GM12891 (cell line): ENCODE data around the gene SEMA4D.
A peak's percentile ranks its signal among the peaks of the same experiment; 100 is the strongest.

Experiments
- DNase-seq: peaks from one replicate; pipeline ENCODE4 v3.0.0; 2011; ENCODE audit warnings: low spot score; ENCODE audit not compliant: insufficient read length
- FAIRE-seq: peaks from 2 replicates; lab custom pipeline; 2011; peaks lifted over from hg19 to GRCh38; lab: Jason Lieb, UNC
- PAX5 ChIP-seq: IDR thresholded peaks from 2 replicates; pipeline ENCODE4 v1.6.1; 2011; ENCODE audit warnings: low read length, moderate library complexity, mild to moderate bottlenecking; ENCODE audit not compliant: insufficient read depth, severe bottlenecking
- POLR2A ChIP-seq: IDR thresholded peaks from 2 replicates; pipeline ENCODE4 v1.6.1; 2011; ENCODE audit warnings: low read depth, low read length, control low read depth
- POLR2AphosphoS5 ChIP-seq: IDR thresholded peaks from 2 replicates; pipeline ENCODE4 v1.6.1; 2011; ENCODE audit warnings: low read depth, low read length, control low read depth
- POU2F2 ChIP-seq: IDR thresholded peaks from 2 replicates; pipeline ENCODE4 v1.6.1; 2011; ENCODE audit warnings: low read depth, mild to moderate bottlenecking, control low read depth, low read length, moderate library complexity
- SPI1 ChIP-seq: IDR thresholded peaks from 2 replicates; pipeline ENCODE4 v1.6.1; 2011; ENCODE audit warnings: low read depth, low read length, control low read depth
- TAF1 ChIP-seq: IDR thresholded peaks from 2 replicates; pipeline ENCODE4 v1.6.1; 2011; ENCODE audit warnings: low read depth, low read length, control low read depth

SEMA4D gene

GRCh38 chr9:89461265-89461664, 36.6 kb downstream of the SEMA4D start:
- FAIRE-seq (no peak), DNase-seq (no peak)
- TF ChIP-seq POLR2A (no peak), POU2F2 (no peak), PAX5 (no peak), POLR2AphosphoS5 (no peak), SPI1 (no peak), TAF1 (no peak)

- no peak for DNase-seq
- no peak for TF ChIP-seq PAX5
- TF ChIP-seq SPI1: no peak
- TF ChIP-seq POLR2A: no peak
- no peak for TF ChIP-seq POLR2AphosphoS5
- no peak for TF ChIP-seq TAF1
- no peak for TF ChIP-seq POU2F2
- FAIRE-seq: peak; percentile 33
Observed at GRCh38 chr9:89460551-89460950, 37.4 kb downstream of the SEMA4D start.

GRCh38 chr9:89458768-89459496, 39.0 kb downstream of the SEMA4D start:
- no peak for DNase-seq
- TF ChIP-seq POU2F2 (no peak), POLR2A (no peak), SPI1 (no peak)
- FAIRE-seq: no peak

- FAIRE-seq (no peak), DNase-seq (no peak)
- TF ChIP-seq TAF1: no peak
- TF ChIP-seq POLR2AphosphoS5: no peak
- no peak for TF ChIP-seq POU2F2
- no peak for TF ChIP-seq POLR2A
- TF ChIP-seq SPI1: no peak
- TF ChIP-seq PAX5: no peak
Observed at GRCh38 chr9:89457376-89457855, 40.5 kb downstream of the SEMA4D start.

- TF ChIP-seq POU2F2 (no peak), POLR2A (no peak), TAF1 (no peak), POLR2AphosphoS5 (no peak), PAX5 (no peak), SPI1 (no peak)
- FAIRE-seq (no peak), DNase-seq (no peak)
Observed at GRCh38 chr9:89455356-89455824, 42.5 kb downstream of the SEMA4D start.

GRCh38 chr9:89454498-89455355, 43.2 kb downstream of the SEMA4D start:
- FAIRE-seq (no peak), DNase-seq (no peak)
- no peak for TF ChIP-seq POLR2A
- no peak for TF ChIP-seq POU2F2
- TF ChIP-seq TAF1: no peak
- TF ChIP-seq POLR2AphosphoS5: no peak

GRCh38 chr9:89453452-89453851, 44.5 kb downstream of the SEMA4D start:
- TF ChIP-seq POLR2AphosphoS5 (no peak), POLR2A (no peak), PAX5 (no peak), POU2F2 (no peak), SPI1 (no peak), TAF1 (no peak)
- FAIRE-seq (no peak), DNase-seq (no peak)

- DNase-seq (no peak), FAIRE-seq (no peak)
- no peak for TF ChIP-seq POU2F2
- TF ChIP-seq SPI1: no peak
- no peak for TF ChIP-seq POLR2AphosphoS5
- TF ChIP-seq TAF1: no peak
- TF ChIP-seq POLR2A: no peak
- TF ChIP-seq PAX5: no peak
Observed at GRCh38 chr9:89452561-89452960, 45.4 kb downstream of the SEMA4D start.

GRCh38 chr9:89450213-89450612, 47.7 kb downstream of the SEMA4D start:
- peak; percentile 28 for FAIRE-seq
- no peak for DNase-seq
- TF ChIP-seq POLR2A (no peak), TAF1 (no peak), SPI1 (no peak), PAX5 (no peak), POU2F2 (no peak), POLR2AphosphoS5 (no peak)

- peak; percentile 75 for FAIRE-seq
- no peak for TF ChIP-seq SPI1
- TF ChIP-seq POLR2AphosphoS5: no peak
- TF ChIP-seq PAX5: no peak
- no peak for TF ChIP-seq POU2F2
- TF ChIP-seq POLR2A: no peak
- no peak for TF ChIP-seq TAF1
- DNase-seq: no peak
Observed at GRCh38 chr9:89449261-89449671, 48.6 kb downstream of the SEMA4D start.
